Measurements from ENCODE around the gene ALCAM.

Gene ALCAM

DNA sequence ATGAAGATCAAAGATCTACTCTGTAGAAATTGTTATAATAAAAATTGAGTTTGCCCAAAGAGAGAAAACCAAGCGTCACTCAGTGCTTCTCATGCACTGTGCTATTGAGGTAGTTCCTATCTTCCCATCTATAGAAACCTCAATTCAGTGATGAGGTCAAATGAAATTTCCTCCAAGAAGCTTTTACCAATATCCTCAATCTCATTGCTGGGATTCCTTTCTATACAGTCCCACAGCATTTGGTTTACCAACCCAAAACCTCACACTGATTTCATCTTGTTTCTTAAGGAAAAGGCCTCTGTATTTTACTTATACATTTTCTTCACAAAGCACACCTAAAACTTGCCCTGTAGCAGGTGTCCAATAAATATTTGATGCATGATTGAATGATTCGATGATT, 147.2 kb downstream of the ALCAM start:
- no peaks in the 10 kb centered on the region for H3K27me3 ChIP-seq (ENCODE audit: insufficient read depth, poor library complexity, severe bottlenecking)
- TF ChIP-seq, protein P1, sequence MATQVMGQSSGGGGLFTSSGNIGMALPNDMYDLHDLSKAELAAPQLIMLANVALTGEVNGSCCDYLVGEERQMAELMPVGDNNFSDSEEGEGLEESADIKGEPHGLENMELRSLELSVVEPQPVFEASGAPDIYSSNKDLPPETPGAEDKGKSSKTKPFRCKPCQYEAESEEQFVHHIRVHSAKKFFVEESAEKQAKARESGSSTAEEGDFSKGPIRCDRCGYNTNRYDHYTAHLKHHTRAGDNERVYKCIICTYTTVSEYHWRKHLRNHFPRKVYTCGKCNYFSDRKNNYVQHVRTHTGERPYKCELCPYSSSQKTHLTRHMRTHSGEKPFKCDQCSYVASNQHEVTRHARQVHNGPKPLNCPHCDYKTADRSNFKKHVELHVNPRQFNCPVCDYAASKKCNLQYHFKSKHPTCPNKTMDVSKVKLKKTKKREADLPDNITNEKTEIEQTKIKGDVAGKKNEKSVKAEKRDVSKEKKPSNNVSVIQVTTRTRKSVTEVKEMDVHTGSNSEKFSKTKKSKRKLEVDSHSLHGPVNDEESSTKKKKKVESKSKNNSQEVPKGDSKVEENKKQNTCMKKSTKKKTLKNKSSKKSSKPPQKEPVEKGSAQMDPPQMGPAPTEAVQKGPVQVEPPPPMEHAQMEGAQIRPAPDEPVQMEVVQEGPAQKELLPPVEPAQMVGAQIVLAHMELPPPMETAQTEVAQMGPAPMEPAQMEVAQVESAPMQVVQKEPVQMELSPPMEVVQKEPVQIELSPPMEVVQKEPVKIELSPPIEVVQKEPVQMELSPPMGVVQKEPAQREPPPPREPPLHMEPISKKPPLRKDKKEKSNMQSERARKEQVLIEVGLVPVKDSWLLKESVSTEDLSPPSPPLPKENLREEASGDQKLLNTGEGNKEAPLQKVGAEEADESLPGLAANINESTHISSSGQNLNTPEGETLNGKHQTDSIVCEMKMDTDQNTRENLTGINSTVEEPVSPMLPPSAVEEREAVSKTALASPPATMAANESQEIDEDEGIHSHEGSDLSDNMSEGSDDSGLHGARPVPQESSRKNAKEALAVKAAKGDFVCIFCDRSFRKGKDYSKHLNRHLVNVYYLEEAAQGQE (IDR thresholded peaks at IDR 0.05; ENCODE audit: insufficient replicate concordance, low read depth), result no peak
- TF ChIP-seq POLR2AphosphoS5 (IDR thresholded peaks at IDR 0.05; ENCODE audit: low read depth) (no peak), SPI1 (IDR thresholded peaks at IDR 0.05; ENCODE audit: borderline replicate concordance, low read depth) (no peak), GABPA (IDR thresholded peaks at IDR 0.05; ENCODE audit: low read depth) (no peak)
- TF ChIP-seq, protein P2, sequence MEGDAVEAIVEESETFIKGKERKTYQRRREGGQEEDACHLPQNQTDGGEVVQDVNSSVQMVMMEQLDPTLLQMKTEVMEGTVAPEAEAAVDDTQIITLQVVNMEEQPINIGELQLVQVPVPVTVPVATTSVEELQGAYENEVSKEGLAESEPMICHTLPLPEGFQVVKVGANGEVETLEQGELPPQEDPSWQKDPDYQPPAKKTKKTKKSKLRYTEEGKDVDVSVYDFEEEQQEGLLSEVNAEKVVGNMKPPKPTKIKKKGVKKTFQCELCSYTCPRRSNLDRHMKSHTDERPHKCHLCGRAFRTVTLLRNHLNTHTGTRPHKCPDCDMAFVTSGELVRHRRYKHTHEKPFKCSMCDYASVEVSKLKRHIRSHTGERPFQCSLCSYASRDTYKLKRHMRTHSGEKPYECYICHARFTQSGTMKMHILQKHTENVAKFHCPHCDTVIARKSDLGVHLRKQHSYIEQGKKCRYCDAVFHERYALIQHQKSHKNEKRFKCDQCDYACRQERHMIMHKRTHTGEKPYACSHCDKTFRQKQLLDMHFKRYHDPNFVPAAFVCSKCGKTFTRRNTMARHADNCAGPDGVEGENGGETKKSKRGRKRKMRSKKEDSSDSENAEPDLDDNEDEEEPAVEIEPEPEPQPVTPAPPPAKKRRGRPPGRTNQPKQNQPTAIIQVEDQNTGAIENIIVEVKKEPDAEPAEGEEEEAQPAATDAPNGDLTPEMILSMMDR (IDR thresholded peaks at IDR 0.05; ENCODE audit: insufficient read depth, low read length), result no peak
- H3K4me3 ChIP-seq (replicated peaks; ENCODE audit: insufficient read depth, low read length), result no peak overlapping the region
- no peak overlapping the region for H3K27ac ChIP-seq (replicated peaks)
- no peak for DNase-seq (ENCODE audit: low read depth in 1 of 2, low spot score in 1 of 2)

DNA sequence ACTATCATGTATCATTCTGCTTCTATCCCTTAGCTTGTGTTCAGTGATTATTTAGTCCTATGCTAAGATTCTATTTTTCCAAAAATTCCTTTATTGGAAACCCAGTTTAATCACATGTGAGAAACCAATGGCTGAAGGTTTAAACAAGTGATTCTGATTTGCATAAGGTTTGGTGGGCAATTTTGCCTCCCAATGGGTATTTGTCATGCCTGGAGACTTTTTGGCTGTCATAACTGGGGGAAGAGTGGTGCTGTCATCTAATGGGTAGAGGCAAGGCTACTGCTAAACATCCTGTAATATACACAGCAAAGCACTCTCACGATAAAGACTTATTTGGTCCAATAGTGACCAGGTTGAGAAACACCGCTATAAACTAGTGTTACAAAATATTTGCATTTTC, 148.7 kb downstream of the ALCAM start:
- no peak overlapping the region for H3K27ac ChIP-seq (replicated peaks)
- TF ChIP-seq GABPA (IDR thresholded peaks at IDR 0.05; ENCODE audit: low read depth), result no peak
- no peak for TF ChIP-seq POLR2AphosphoS5 (IDR thresholded peaks at IDR 0.05; ENCODE audit: low read depth)
- no peak for TF ChIP-seq SPI1 (IDR thresholded peaks at IDR 0.05; ENCODE audit: borderline replicate concordance, low read depth)
- TF ChIP-seq, protein P2 (IDR thresholded peaks at IDR 0.05; ENCODE audit: insufficient read depth, low read length), result no peak
- TF ChIP-seq, protein P1 (IDR thresholded peaks at IDR 0.05; ENCODE audit: insufficient replicate concordance, low read depth), result no peak
- no peak overlapping the region for H3K4me3 ChIP-seq (replicated peaks; ENCODE audit: insufficient read depth, low read length)
- H3K27me3 ChIP-seq (ENCODE audit: insufficient read depth, poor library complexity, severe bottlenecking), result no peaks in the 10 kb centered on the region
- no peak for DNase-seq (ENCODE audit: low read depth in 1 of 2, low spot score in 1 of 2)

DNA sequence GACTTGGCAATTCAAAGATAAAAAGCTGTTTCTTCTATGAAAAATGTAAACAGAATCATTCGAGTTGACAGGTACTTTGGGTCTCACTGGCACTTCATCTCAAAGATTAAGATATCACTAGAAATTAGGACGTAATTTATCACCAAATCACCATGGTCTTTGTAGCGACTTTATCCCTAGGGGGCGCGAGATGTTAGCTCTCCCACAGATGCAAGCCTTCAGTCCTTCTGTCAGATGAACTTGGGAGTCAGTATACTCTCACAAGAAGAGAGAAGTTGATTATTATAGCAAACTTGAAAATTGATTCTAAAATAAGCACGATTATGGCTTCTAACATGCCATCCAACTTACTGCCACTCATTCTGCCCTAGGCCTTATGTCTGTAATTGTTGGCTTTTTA, 150.3 kb downstream of the ALCAM start:
- H3K27ac ChIP-seq (replicated peaks), result no peak overlapping the region
- no peak for DNase-seq (ENCODE audit: low read depth in 1 of 2, low spot score in 1 of 2)
- H3K27me3 ChIP-seq (ENCODE audit: insufficient read depth, poor library complexity, severe bottlenecking), result no peaks in the 10 kb centered on the region
- TF ChIP-seq, protein P2 (IDR thresholded peaks at IDR 0.05; ENCODE audit: insufficient read depth, low read length), result no peak
- no peak for TF ChIP-seq GABPA (IDR thresholded peaks at IDR 0.05; ENCODE audit: low read depth)
- TF ChIP-seq, protein P1 (IDR thresholded peaks at IDR 0.05; ENCODE audit: insufficient replicate concordance, low read depth), result no peak
- no peak for TF ChIP-seq POLR2AphosphoS5 (IDR thresholded peaks at IDR 0.05; ENCODE audit: low read depth)
- TF ChIP-seq SPI1 (IDR thresholded peaks at IDR 0.05; ENCODE audit: borderline replicate concordance, low read depth), result no peak
- H3K4me3 ChIP-seq (replicated peaks; ENCODE audit: insufficient read depth, low read length), result no peak overlapping the region
